ENCODE measurements around the gene ORAI3. TPM values are rescaled to one million over a fixed set of nuclear protein-coding genes. Genes with fewer than 3 reads are reported as not detected.

ORAI3 gene
- total and polyA plus RNA-seq, 2 of the 13 experiments (the other 11 are each of a cell fraction or from before 2014, with no cell fraction given) = 11.4 to 32.0 TPM

DNA sequence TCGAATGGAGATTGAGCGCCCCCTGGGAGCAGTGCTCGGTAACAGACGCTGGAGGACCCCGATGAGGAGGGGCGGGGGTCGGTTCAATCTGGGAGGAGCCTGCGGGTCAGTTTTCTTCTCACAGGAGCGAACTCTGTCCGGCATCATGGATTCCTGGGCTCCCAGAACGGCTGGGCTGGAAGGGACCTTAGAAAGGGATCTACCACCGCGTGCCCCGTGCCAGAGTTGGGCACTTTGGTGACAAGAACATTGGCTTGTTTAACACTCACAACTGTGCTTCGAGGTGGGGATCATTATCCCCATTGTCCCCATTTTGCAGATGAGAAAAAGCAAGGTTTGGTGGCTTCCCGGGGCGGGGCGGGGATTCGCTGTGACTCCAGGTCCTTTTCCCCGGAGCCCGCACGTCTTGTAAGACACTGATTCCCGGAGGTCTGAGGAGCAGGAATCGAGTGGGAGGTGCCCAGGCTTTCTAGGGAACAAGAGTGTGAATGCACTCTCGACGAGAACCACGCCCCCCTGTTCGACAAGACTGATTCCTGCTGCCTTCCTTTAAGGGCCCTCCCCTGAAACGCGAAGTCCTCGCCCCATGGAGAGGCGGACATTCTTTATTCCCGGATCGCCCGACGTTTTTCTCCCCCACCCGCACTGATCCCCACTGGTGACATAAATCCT is 27.0 kb upstream of the ORAI3 start (continued):
- TF ChIP-seq, protein P1, sequence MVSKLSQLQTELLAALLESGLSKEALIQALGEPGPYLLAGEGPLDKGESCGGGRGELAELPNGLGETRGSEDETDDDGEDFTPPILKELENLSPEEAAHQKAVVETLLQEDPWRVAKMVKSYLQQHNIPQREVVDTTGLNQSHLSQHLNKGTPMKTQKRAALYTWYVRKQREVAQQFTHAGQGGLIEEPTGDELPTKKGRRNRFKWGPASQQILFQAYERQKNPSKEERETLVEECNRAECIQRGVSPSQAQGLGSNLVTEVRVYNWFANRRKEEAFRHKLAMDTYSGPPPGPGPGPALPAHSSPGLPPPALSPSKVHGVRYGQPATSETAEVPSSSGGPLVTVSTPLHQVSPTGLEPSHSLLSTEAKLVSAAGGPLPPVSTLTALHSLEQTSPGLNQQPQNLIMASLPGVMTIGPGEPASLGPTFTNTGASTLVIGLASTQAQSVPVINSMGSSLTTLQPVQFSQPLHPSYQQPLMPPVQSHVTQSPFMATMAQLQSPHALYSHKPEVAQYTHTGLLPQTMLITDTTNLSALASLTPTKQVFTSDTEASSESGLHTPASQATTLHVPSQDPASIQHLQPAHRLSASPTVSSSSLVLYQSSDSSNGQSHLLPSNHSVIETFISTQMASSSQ (IDR thresholded peaks at IDR 0.05; ENCODE audit: low read depth) = no peak
- TF ChIP-seq, protein P1 (CRISPR knock-in tag; IDR thresholded peaks at IDR 0.05; ENCODE audit: borderline replicate concordance) = no peak
- no peak for TF ChIP-seq CC2D1A (CRISPR knock-in tag; IDR thresholded peaks at IDR 0.05)
- no peak for TF ChIP-seq ZNF530 (CRISPR knock-in tag; IDR thresholded peaks at IDR 0.05; ENCODE audit: low read depth)
- 0 out of 2 replicates have a peak, but pooled peaks have one; percentile 58 for TF ChIP-seq ZSCAN22 (CRISPR knock-in tag; IDR thresholded peaks at IDR 0.05)
- TF ChIP-seq RORA (CRISPR knock-in tag; IDR thresholded peaks at IDR 0.05) = no peak
- TF ChIP-seq, protein P2, sequence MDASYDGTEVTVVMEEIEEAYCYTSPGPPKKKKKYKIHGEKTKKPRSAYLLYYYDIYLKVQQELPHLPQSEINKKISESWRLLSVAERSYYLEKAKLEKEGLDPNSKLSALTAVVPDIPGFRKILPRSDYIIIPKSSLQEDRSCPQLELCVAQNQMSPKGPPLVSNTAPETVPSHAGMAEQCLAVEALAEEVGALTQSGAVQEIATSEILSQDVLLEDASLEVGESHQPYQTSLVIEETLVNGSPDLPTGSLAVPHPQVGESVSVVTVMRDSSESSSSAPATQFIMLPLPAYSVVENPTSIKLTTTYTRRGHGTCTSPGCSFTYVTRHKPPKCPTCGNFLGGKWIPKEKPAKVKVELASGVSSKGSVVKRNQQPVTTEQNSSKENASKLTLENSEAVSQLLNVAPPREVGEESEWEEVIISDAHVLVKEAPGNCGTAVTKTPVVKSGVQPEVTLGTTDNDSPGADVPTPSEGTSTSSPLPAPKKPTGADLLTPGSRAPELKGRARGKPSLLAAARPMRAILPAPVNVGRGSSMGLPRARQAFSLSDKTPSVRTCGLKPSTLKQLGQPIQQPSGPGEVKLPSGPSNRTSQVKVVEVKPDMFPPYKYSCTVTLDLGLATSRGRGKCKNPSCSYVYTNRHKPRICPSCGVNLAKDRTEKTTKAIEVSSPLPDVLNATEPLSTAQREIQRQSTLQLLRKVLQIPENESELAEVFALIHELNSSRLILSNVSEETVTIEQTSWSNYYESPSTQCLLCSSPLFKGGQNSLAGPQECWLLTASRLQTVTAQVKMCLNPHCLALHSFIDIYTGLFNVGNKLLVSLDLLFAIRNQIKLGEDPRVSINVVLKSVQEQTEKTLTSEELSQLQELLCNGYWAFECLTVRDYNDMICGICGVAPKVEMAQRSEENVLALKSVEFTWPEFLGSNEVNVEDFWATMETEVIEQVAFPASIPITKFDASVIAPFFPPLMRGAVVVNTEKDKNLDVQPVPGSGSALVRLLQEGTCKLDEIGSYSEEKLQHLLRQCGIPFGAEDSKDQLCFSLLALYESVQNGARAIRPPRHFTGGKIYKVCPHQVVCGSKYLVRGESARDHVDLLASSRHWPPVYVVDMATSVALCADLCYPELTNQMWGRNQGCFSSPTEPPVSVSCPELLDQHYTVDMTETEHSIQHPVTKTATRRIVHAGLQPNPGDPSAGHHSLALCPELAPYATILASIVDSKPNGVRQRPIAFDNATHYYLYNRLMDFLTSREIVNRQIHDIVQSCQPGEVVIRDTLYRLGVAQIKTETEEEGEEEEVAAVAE (CRISPR knock-in tag; IDR thresholded peaks at IDR 0.05; ENCODE audit: borderline replicate concordance) = no peak
- TF ChIP-seq ZNF883 (CRISPR knock-in tag; IDR thresholded peaks at IDR 0.05; ENCODE audit: not compliant biosample characterization) = no peak
- TF ChIP-seq KLF6 (CRISPR knock-in tag; IDR thresholded peaks at IDR 0.05) = peak; percentile 27; the same call in 1 of the 2 replicates
- no peak for TF ChIP-seq GFI1 (CRISPR knock-in tag; IDR thresholded peaks at IDR 0.05; ENCODE audit: borderline replicate concordance)
- TF ChIP-seq REPIN1 (CRISPR knock-in tag; IDR thresholded peaks at IDR 0.05; ENCODE audit: borderline replicate concordance, low read depth) = peak; percentile 47; the same call in 1 of the 2 replicates
- TF ChIP-seq, protein P3, sequence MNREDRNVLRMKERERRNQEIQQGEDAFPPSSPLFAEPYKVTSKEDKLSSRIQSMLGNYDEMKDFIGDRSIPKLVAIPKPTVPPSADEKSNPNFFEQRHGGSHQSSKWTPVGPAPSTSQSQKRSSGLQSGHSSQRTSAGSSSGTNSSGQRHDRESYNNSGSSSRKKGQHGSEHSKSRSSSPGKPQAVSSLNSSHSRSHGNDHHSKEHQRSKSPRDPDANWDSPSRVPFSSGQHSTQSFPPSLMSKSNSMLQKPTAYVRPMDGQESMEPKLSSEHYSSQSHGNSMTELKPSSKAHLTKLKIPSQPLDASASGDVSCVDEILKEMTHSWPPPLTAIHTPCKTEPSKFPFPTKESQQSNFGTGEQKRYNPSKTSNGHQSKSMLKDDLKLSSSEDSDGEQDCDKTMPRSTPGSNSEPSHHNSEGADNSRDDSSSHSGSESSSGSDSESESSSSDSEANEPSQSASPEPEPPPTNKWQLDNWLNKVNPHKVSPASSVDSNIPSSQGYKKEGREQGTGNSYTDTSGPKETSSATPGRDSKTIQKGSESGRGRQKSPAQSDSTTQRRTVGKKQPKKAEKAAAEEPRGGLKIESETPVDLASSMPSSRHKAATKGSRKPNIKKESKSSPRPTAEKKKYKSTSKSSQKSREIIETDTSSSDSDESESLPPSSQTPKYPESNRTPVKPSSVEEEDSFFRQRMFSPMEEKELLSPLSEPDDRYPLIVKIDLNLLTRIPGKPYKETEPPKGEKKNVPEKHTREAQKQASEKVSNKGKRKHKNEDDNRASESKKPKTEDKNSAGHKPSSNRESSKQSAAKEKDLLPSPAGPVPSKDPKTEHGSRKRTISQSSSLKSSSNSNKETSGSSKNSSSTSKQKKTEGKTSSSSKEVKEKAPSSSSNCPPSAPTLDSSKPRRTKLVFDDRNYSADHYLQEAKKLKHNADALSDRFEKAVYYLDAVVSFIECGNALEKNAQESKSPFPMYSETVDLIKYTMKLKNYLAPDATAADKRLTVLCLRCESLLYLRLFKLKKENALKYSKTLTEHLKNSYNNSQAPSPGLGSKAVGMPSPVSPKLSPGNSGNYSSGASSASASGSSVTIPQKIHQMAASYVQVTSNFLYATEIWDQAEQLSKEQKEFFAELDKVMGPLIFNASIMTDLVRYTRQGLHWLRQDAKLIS (CRISPR knock-in tag; IDR thresholded peaks at IDR 0.05) = no peak
- TF ChIP-seq, protein P4, sequence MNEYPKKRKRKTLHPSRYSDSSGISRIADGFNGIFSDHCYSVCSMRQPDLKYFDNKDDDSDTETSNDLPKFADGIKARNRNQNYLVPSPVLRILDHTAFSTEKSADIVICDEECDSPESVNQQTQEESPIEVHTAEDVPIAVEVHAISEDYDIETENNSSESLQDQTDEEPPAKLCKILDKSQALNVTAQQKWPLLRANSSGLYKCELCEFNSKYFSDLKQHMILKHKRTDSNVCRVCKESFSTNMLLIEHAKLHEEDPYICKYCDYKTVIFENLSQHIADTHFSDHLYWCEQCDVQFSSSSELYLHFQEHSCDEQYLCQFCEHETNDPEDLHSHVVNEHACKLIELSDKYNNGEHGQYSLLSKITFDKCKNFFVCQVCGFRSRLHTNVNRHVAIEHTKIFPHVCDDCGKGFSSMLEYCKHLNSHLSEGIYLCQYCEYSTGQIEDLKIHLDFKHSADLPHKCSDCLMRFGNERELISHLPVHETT (CRISPR knock-in tag; conservative IDR thresholded peaks at IDR 0.05) = 0 out of 2 replicates have a peak, but pooled peaks have one; percentile 46
- TF ChIP-seq SUZ12 (IDR thresholded peaks at IDR 0.05; ENCODE audit: low read depth, low read length) = no peak
- TF ChIP-seq ZNF557 (CRISPR knock-in tag; IDR thresholded peaks at IDR 0.05) = peak; percentile 12; the same call in 1 of the 2 replicates
